ENCODE data around the gene RRP1B. TPM values are rescaled to one million over a fixed set of nuclear protein-coding genes. Genes with fewer than 3 reads are reported as not detected.

RRP1B gene
- total RNA-seq, 1 donor from 2014 or later, result 34.6 TPM

DNA sequence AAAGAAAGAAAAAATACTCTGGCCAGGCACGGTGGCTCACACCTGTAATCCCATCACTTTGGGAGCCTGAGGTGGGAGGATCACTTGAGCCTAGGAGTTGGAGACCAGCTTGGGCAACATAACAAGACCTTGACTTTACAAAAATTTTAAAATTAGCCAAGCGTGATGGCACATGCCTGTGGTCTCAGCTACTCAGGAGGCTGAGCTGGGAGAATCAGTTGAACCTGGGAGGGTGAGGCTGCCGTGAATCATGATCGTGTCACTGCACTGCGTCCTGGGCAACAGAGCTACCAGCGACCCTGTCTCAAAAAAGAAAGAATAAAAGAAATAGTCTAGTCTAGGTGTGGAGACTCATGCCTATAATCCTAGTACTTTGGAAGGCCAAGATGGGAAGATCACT is 22.3 kb downstream of the RRP1B start:
- no peak for DNase-seq (ENCODE audit: low spot score in 2 of 2, unreplicated experiment in 2 of 2)
- Mint-ChIP-seq H3K27me3 (ENCODE audit: low read depth) (no peaks in the 10 kb centered on the region), H3K36me3 (peaks cover 51% of the 10 kb centered on the region), H3K4me1 (no peaks in the 10 kb centered on the region), H3K9me3 (no peaks in the 10 kb centered on the region), H3K27ac (no peak overlapping the region), H3K4me3 (no peak overlapping the region)
- no peak for TF ChIP-seq CTCF (IDR thresholded peaks at IDR 0.05; ENCODE audit: unreplicated experiment)

- H3K4me1 Mint-ChIP-seq, result no peaks in the 10 kb centered on the region
- H3K27me3 Mint-ChIP-seq (ENCODE audit: low read depth), result no peaks in the 10 kb centered on the region
- H3K27ac Mint-ChIP-seq, result no peak overlapping the region
- no peak for DNase-seq (ENCODE audit: low spot score in 2 of 2, unreplicated experiment in 2 of 2)
- no peak for TF ChIP-seq CTCF (IDR thresholded peaks at IDR 0.05; ENCODE audit: unreplicated experiment)
- H3K36me3 Mint-ChIP-seq, result peaks cover 39% of the 10 kb centered on the region
- no peak overlapping the region for H3K4me3 Mint-ChIP-seq
- no peaks in the 10 kb centered on the region for H3K9me3 Mint-ChIP-seq
Observed at GRCh38 chr21:43684424-43684823, 25.1 kb downstream of the RRP1B start.

DNA sequence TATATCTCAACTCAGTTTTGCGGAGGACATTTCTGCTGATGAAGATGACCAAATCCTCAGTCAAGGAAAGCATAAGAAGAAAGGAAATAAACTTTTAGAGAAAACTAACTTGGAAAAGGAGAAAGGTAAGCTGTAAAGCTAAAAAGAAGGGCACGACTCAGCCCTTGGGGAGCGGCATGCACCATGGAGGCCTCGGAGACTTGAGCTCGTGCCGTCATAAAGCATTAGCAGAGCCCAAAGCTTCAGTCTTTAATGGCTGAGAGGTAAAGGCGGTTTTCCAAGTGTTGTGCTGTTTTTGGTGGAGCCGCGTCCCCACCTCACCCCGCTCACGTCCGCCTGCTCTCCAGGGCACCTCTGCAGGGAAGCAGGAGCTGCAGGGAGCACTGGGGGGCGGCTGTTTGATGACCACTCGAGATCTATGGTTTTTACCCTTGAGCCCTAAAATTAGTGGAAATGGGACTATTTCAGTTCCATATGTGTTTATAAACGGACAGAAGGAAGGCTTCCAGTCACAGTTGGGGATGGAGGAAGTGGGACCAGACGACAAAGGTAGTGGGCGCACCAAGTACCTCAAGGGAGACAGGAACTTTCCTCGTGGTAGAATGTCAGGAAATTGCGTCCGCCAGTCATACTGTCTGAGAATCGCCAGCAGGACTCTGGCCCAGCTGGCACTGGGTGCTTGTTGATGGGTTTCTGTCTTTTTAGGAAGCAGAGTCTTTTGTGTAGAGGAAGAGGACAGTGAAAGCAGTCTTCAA is 27.6 kb downstream of the RRP1B start:
- TF ChIP-seq CTCF (IDR thresholded peaks at IDR 0.05; ENCODE audit: unreplicated experiment), result no peak
- H3K36me3 Mint-ChIP-seq, result peaks cover 34% of the 10 kb centered on the region
- H3K27me3 Mint-ChIP-seq (ENCODE audit: low read depth), result no peaks in the 10 kb centered on the region

DNA sequence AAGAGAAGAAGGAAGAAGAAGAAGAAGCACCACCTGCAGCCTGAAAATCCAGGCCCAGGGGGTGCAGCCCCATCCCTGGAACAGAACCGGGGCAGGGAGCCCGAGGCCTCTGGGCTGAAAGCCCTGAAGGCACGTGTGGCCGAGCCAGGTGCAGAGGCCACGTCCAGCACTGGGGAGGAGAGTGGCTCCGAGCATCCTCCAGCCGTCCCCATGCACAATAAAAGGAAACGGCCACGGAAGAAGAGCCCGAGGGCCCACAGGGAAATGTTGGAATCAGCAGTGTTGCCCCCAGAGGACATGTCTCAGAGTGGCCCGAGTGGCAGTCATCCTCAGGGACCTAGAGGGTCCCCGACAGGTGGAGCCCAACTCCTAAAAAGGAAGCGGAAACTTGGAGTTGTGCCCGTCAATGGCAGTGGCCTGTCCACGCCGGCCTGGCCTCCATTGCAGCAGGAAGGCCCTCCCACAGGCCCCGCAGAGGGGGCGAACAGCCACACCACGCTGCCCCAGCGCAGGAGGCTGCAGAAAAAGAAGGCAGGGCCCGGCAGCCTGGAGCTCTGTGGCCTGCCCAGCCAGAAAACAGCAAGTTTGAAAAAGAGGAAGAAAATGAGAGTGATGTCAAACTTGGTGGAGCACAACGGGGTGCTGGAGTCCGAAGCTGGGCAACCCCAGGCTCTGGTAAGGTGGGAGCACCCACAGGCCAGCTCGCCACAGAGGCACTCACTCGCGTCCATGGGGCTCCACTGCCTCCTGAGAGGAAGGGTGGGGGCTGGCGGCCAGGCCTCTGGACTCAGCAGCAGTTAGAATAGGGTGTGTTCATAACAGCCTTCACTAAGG is 28.4 kb downstream of the RRP1B start:
- no peaks in the 10 kb centered on the region for H3K4me1 Mint-ChIP-seq
- no peaks in the 10 kb centered on the region for H3K9me3 Mint-ChIP-seq
- H3K36me3 Mint-ChIP-seq, result peaks cover 32% of the 10 kb centered on the region
- H3K27me3 Mint-ChIP-seq (ENCODE audit: low read depth), result no peaks in the 10 kb centered on the region
- TF ChIP-seq CTCF (IDR thresholded peaks at IDR 0.05; ENCODE audit: unreplicated experiment), result no peak
- H3K4me3 Mint-ChIP-seq, result no peak overlapping the region
- H3K27ac Mint-ChIP-seq, result no peak overlapping the region
- no peak for DNase-seq (ENCODE audit: low spot score in 2 of 2, unreplicated experiment in 2 of 2)

More for the DNA sequence above, 27.6 kb downstream of the RRP1B start:
- H3K4me3 Mint-ChIP-seq, result no peak overlapping the region
- H3K27ac Mint-ChIP-seq, result no peak overlapping the region
- no peaks in the 10 kb centered on the region for H3K9me3 Mint-ChIP-seq
- H3K4me1 Mint-ChIP-seq, result no peaks in the 10 kb centered on the region
- no peak for DNase-seq (ENCODE audit: low spot score in 2 of 2, unreplicated experiment in 2 of 2)

DNA sequence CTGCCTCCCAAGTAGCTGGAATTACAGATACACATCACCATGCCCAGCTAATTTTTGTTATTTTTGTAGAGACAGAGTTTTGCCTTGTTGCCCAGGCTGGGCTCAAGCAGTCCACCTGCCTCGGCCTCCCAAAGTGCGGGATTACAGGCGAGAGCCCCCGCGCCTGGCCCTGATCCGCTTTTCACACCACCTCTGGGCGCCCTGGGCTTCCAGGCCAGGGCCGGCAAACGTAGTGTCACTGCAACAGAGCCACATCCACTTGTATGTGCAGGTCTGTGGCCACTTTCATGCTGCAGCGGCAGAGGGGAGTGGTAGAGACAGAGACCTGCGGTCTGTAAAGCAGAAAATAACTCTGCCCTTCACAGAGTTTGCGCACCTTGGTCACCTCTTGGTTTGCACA is 29.5 kb downstream of the RRP1B start:
- no peak overlapping the region for H3K4me3 Mint-ChIP-seq
- DNase-seq (ENCODE audit: low spot score in 2 of 2, unreplicated experiment in 2 of 2), result no peak
- no peaks in the 10 kb centered on the region for H3K9me3 Mint-ChIP-seq
- H3K27ac Mint-ChIP-seq, result no peak overlapping the region
- peaks cover 36% of the 10 kb centered on the region for H3K36me3 Mint-ChIP-seq
- H3K27me3 Mint-ChIP-seq (ENCODE audit: low read depth), result no peaks in the 10 kb centered on the region
- H3K4me1 Mint-ChIP-seq, result no peaks in the 10 kb centered on the region
- TF ChIP-seq CTCF (IDR thresholded peaks at IDR 0.05; ENCODE audit: unreplicated experiment), result no peak

All from mesothelial cell of epicardium (in vitro differentiated cells).